ENCODE results near the gene AUH.

AUH gene

GRCh38 chr9:91259162-91259561 lies 102.6 kb downstream of the AUH start:
- H3K27ac ChIP-seq (ENCODE audit: low read length) = no peak overlapping the region

GRCh38 chr9:91258451-91258850 lies 103.3 kb downstream of the AUH start:
- Histone ChIP-seq H3K4me1 (ENCODE audit: insufficient read depth, low read length) (no peaks in the 10 kb centered on the region), H3K36me3 (ENCODE audit: insufficient read depth, low read depth, low read length) (no peaks in the 10 kb centered on the region), H3K27me3 (ENCODE audit: insufficient read depth, low read length) (no peaks in the 10 kb centered on the region), H3K27ac (ENCODE audit: low read length) (no peak overlapping the region), H3K4me3 (ENCODE audit: low read length) (no peak overlapping the region), H3K9ac (ENCODE audit: low read depth, low read length) (no peak overlapping the region), H3K9me3 (ENCODE audit: insufficient read depth, low read depth, low read length) (no peaks in the 10 kb centered on the region)

More at GRCh38 chr9:91259162-91259561, 102.6 kb downstream of the AUH start:
- H3K4me1 ChIP-seq (ENCODE audit: insufficient read depth, low read length) = no peaks in the 10 kb centered on the region
- no peak overlapping the region for H3K9ac ChIP-seq (ENCODE audit: low read depth, low read length)
- no peaks in the 10 kb centered on the region for H3K9me3 ChIP-seq (ENCODE audit: insufficient read depth, low read depth, low read length)
- H3K4me3 ChIP-seq (ENCODE audit: low read length) = no peak overlapping the region
- no peaks in the 10 kb centered on the region for H3K27me3 ChIP-seq (ENCODE audit: insufficient read depth, low read length)
- H3K36me3 ChIP-seq (ENCODE audit: insufficient read depth, low read depth, low read length) = no peaks in the 10 kb centered on the region

DNA sequence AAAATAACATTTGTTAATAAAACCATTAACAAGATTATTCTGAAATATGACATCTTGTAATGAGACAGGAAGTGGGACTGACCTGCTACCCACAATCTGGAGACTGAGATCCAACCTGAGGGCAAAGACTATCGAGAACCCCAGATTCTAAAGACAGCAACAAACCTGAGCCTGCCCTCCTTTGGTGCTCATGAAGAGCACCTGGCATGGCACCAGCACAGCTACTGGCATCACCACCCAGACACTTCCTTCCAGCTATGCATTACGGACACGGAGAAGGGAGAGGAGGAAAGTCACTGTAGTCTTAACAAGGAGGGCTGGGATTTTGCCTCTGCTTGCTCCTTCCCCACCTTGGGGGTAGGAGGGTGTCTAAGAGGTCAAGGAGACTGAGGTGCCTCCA lies 105.5 kb downstream of the AUH start:
- no peak overlapping the region for H3K9ac ChIP-seq (ENCODE audit: low read depth, low read length)

GRCh38 chr9:91255327-91255726 lies 106.4 kb downstream of the AUH start:
- Histone ChIP-seq H3K36me3 (ENCODE audit: insufficient read depth, low read depth, low read length) (no peaks in the 10 kb centered on the region), H3K27ac (ENCODE audit: low read length) (no peak overlapping the region), H3K27me3 (ENCODE audit: insufficient read depth, low read length) (no peaks in the 10 kb centered on the region), H3K4me3 (ENCODE audit: low read length) (no peak overlapping the region), H3K4me1 (ENCODE audit: insufficient read depth, low read length) (no peaks in the 10 kb centered on the region), H3K9me3 (ENCODE audit: insufficient read depth, low read depth, low read length) (no peaks in the 10 kb centered on the region), H3K9ac (ENCODE audit: low read depth, low read length) (no peak overlapping the region)

More for the DNA sequence above, 105.5 kb downstream of the AUH start:
- Histone ChIP-seq H3K27ac (ENCODE audit: low read length) (no peak overlapping the region), H3K9me3 (ENCODE audit: insufficient read depth, low read depth, low read length) (no peaks in the 10 kb centered on the region), H3K27me3 (ENCODE audit: insufficient read depth, low read length) (no peaks in the 10 kb centered on the region), H3K4me1 (ENCODE audit: insufficient read depth, low read length) (no peaks in the 10 kb centered on the region), H3K4me3 (ENCODE audit: low read length) (no peak overlapping the region), H3K36me3 (ENCODE audit: insufficient read depth, low read depth, low read length) (no peaks in the 10 kb centered on the region)

DNA sequence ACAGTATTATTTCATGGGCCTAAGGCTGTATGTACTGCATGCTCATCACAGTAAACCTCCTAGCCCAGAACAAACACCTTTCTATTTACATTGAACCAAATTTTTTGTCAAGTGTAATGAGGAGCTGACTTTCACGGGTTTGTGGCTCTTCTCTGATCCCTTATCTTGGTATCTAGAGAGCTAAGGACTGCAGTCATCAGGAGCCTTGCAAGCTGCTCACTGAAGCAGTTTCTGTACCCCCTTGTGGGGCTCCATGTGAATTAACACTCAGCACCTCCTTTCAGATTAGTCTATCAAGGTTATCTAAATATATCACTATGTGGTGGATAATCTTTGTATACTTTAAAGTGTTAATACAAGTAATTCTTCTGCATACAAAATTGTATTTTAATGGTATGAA lies 108.2 kb downstream of the AUH start:
- H3K9ac ChIP-seq (ENCODE audit: low read depth, low read length) = no peak overlapping the region
- H3K36me3 ChIP-seq (ENCODE audit: insufficient read depth, low read depth, low read length) = no peaks in the 10 kb centered on the region
- no peaks in the 10 kb centered on the region for H3K4me1 ChIP-seq (ENCODE audit: insufficient read depth, low read length)
- H3K9me3 ChIP-seq (ENCODE audit: insufficient read depth, low read depth, low read length) = no peaks in the 10 kb centered on the region
- H3K27ac ChIP-seq (ENCODE audit: low read length) = no peak overlapping the region
- no peak overlapping the region for H3K4me3 ChIP-seq (ENCODE audit: low read length)
- no peaks in the 10 kb centered on the region for H3K27me3 ChIP-seq (ENCODE audit: insufficient read depth, low read length)

GRCh38 chr9:91248707-91249106 lies 113.0 kb downstream of the AUH start:
- H3K9me3 ChIP-seq (ENCODE audit: insufficient read depth, low read depth, low read length) = no peaks in the 10 kb centered on the region
- H3K36me3 ChIP-seq (ENCODE audit: insufficient read depth, low read depth, low read length) = no peaks in the 10 kb centered on the region
- no peaks in the 10 kb centered on the region; the same call in 1 of the 2 replicates for H3K4me1 ChIP-seq (ENCODE audit: insufficient read depth, low read length)
- H3K27ac ChIP-seq (ENCODE audit: low read length) = no peak overlapping the region
- no peaks in the 10 kb centered on the region for H3K27me3 ChIP-seq (ENCODE audit: insufficient read depth, low read length)
- no peak overlapping the region for H3K9ac ChIP-seq (ENCODE audit: low read depth, low read length)
- no peak overlapping the region for H3K4me3 ChIP-seq (ENCODE audit: low read length)

DNA sequence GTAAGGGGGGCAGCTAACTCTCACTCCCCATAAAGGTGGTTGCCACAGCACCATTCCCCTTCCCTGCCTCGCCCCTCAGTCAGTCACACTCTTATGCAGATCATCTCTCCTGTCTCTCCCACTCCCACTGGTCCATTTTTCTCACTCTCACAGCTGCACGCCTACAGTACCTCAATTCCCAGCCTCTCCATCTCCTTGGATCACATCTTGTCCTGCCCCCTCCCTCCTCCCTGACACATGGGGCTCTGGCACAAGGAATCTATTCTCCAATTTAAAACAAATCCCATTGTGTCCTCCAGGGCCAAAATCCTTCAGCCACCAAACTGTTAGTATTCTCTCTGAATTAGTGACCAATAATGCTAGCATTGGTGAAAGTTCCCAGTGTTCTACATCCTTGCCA lies 114.4 kb downstream of the AUH start:
- H3K4me1 ChIP-seq (ENCODE audit: insufficient read depth, low read length) = peaks cover 3% of the 10 kb centered on the region; the same call in 1 of the 2 replicates

DNA sequence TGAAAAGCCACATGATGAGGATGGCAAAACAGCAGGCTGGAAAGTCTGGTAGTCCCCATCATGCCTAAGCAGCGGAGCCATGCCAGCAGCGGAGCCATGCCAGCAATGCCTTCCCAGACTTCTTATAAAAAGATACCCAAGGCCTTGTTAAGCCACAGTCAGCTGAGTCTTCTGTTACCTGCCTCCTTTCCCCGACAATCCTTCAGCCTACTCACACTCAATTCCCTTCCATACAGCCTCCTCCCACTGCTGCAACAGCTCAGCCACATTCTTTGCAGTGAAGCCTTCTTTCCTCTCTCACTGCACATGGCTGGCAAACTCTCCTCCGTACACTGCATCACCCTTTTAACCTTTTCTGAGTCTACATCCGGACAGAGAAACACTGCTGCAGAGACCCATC lies 114.9 kb downstream of the AUH start:
- no peak overlapping the region for H3K9ac ChIP-seq (ENCODE audit: low read depth, low read length)
- no peaks in the 10 kb centered on the region for H3K27me3 ChIP-seq (ENCODE audit: insufficient read depth, low read length)
- no peak overlapping the region for H3K27ac ChIP-seq (ENCODE audit: low read length)
- no peaks in the 10 kb centered on the region for H3K9me3 ChIP-seq (ENCODE audit: insufficient read depth, low read depth, low read length)
- H3K36me3 ChIP-seq (ENCODE audit: insufficient read depth, low read depth, low read length) = no peaks in the 10 kb centered on the region
- no peak overlapping the region for H3K4me3 ChIP-seq (ENCODE audit: low read length)
- H3K4me1 ChIP-seq (ENCODE audit: insufficient read depth, low read length) = peaks cover 3% of the 10 kb centered on the region; the same call in 1 of the 2 replicates

More for the DNA sequence above, 114.4 kb downstream of the AUH start:
- Histone ChIP-seq H3K9me3 (ENCODE audit: insufficient read depth, low read depth, low read length) (no peaks in the 10 kb centered on the region), H3K9ac (ENCODE audit: low read depth, low read length) (no peak overlapping the region), H3K4me3 (ENCODE audit: low read length) (no peak overlapping the region), H3K27ac (ENCODE audit: low read length) (no peak overlapping the region), H3K27me3 (ENCODE audit: insufficient read depth, low read length) (no peaks in the 10 kb centered on the region), H3K36me3 (ENCODE audit: insufficient read depth, low read depth, low read length) (no peaks in the 10 kb centered on the region)

- Histone ChIP-seq H3K4me3 (ENCODE audit: low read length) (no peak overlapping the region), H3K4me1 (ENCODE audit: insufficient read depth, low read length) (peaks cover 3% of the 10 kb centered on the region; the same call in 1 of the 2 replicates), H3K27ac (ENCODE audit: low read length) (no peak overlapping the region), H3K9ac (ENCODE audit: low read depth, low read length) (no peak overlapping the region), H3K36me3 (ENCODE audit: insufficient read depth, low read depth, low read length) (no peaks in the 10 kb centered on the region), H3K27me3 (ENCODE audit: insufficient read depth, low read length) (no peaks in the 10 kb centered on the region), H3K9me3 (ENCODE audit: insufficient read depth, low read depth, low read length) (no peaks in the 10 kb centered on the region)
Measured at GRCh38 chr9:91245431-91246313, 116.0 kb downstream of the AUH start.

- no peak overlapping the region for H3K27ac ChIP-seq (ENCODE audit: low read length)
Measured at GRCh38 chr9:91243029-91243428, 118.7 kb downstream of the AUH start.

GRCh38 chr9:91241909-91242308 lies 119.8 kb downstream of the AUH start:
- Histone ChIP-seq H3K9ac (ENCODE audit: low read depth, low read length) (no peak overlapping the region), H3K4me1 (ENCODE audit: insufficient read depth, low read length) (peaks cover 3% of the 10 kb centered on the region; the same call in 1 of the 2 replicates), H3K27ac (ENCODE audit: low read length) (no peak overlapping the region), H3K9me3 (ENCODE audit: insufficient read depth, low read depth, low read length) (no peaks in the 10 kb centered on the region), H3K4me3 (ENCODE audit: low read length) (no peak overlapping the region), H3K27me3 (ENCODE audit: insufficient read depth, low read length) (no peaks in the 10 kb centered on the region), H3K36me3 (ENCODE audit: insufficient read depth, low read depth, low read length) (no peaks in the 10 kb centered on the region)

More at GRCh38 chr9:91243029-91243428, 118.7 kb downstream of the AUH start:
- Histone ChIP-seq H3K4me1 (ENCODE audit: insufficient read depth, low read length) (peaks cover 3% of the 10 kb centered on the region; the same call in 1 of the 2 replicates), H3K27me3 (ENCODE audit: insufficient read depth, low read length) (no peaks in the 10 kb centered on the region), H3K36me3 (ENCODE audit: insufficient read depth, low read depth, low read length) (no peaks in the 10 kb centered on the region), H3K9ac (ENCODE audit: low read depth, low read length) (no peak overlapping the region), H3K9me3 (ENCODE audit: insufficient read depth, low read depth, low read length) (no peaks in the 10 kb centered on the region), H3K4me3 (ENCODE audit: low read length) (no peak overlapping the region)

DNA sequence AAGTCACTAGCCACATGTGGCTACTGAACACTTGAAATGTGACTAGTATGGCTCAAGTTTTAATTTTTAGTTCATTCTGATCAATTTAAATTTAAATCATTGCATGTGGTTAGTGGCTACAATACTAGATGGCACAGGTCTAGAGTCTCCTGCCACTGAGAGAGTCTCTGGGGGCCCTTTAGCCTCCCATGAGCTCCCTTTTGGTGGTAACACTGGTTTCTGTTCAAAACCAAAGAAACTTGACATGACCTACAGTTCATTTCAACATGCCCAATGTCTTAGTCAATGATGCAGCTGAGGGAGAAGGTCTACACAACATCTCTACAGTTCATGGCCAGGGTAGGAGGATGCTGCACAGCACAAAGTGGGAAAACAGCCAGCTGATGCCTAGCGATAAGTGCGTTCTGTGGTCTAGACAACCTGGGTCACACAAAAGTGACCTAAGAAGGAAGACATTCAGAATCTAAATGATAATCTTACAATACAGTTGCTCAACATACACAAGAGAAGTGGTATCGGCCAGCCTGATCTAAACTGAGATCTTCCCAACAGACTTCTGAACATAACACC lies 121.0 kb downstream of the AUH start:
- no peak overlapping the region for H3K4me3 ChIP-seq (ENCODE audit: low read length)
- H3K27me3 ChIP-seq (ENCODE audit: insufficient read depth, low read length) = no peaks in the 10 kb centered on the region
- H3K9me3 ChIP-seq (ENCODE audit: insufficient read depth, low read depth, low read length) = no peaks in the 10 kb centered on the region
- no peak overlapping the region for H3K27ac ChIP-seq (ENCODE audit: low read length)
- no peaks in the 10 kb centered on the region for H3K36me3 ChIP-seq (ENCODE audit: insufficient read depth, low read depth, low read length)
- H3K9ac ChIP-seq (ENCODE audit: low read depth, low read length) = no peak overlapping the region
- H3K4me1 ChIP-seq (ENCODE audit: insufficient read depth, low read length) = peaks cover 3% of the 10 kb centered on the region; the same call in 1 of the 2 replicates
